NCI-H1417 (cell line): ENCODE results near the gene ALAD.
"Not testable (repeated sequence)": the region's sequence is repeated elsewhere in the genome, so short reads cannot be mapped to it uniquely, and the experiment has no call there.

ENCODE experiments used
- DNase-seq, 3 experiments: peaks; one replicate each; lab custom pipeline; 2025; lab: John Stamatoyannopoulos, UW

Gene ALAD

GRCh38 chr9:113401027-113401792 lies at the start of gene ALAD:
ALAD (minus strand) TSS chr9:113401284; CDS start chr9:113393559, 7,725 bp downstream.
- peak; percentile 97 to 99 (median 99) for DNase-seq

GRCh38 chr9:113449376-113449775 lies 48.3 kb upstream of the ALAD start:
- DNase-seq, result no peak

- DNase-seq, result peak in 2 of 3 experiments; percentile 43 to 81
These were observed 45.2 kb upstream of the ALAD start for GRCh38 chr9:113446323-113446740.

GRCh38 chr9:113444736-113445135 lies 43.7 kb upstream of the ALAD start:
- no peak for DNase-seq

- not testable (repeated sequence) for DNase-seq
These were observed 36.6 kb upstream of the ALAD start for GRCh38 chr9:113437716-113438115.

- no peak for DNase-seq
These were observed 35.8 kb upstream of the ALAD start for GRCh38 chr9:113436728-113437515.

GRCh38 chr9:113431191-113431590 lies 30.1 kb upstream of the ALAD start:
- DNase-seq, result no peak

- DNase-seq, result no peak
These were observed 27.1 kb upstream of the ALAD start for GRCh38 chr9:113428062-113428615.

GRCh38 chr9:113427629-113428028 lies 26.5 kb upstream of the ALAD start:
- no peak for DNase-seq

- no peak for DNase-seq
These were observed 25.6 kb upstream of the ALAD start for GRCh38 chr9:113426701-113427100.

GRCh38 chr9:113425072-113425471 lies 24.0 kb upstream of the ALAD start:
- no peak for DNase-seq

GRCh38 chr9:113421726-113422125 lies 20.6 kb upstream of the ALAD start:
- no peak for DNase-seq

GRCh38 chr9:113417370-113417769 lies 16.3 kb upstream of the ALAD start:
- DNase-seq, result no peak

GRCh38 chr9:113416149-113416721 lies 15.2 kb upstream of the ALAD start:
- DNase-seq, result no peak

- peak; percentile 87 to 100 (median 99) for DNase-seq
These were observed 9.3 kb upstream of the ALAD start, which contains the start of the genes C9orf43 and POLE3 for GRCh38 chr9:113410207-113410864. C9orf43 (plus strand) TSS chr9:113410747; CDS start chr9:113413494, 2,747 bp downstream. POLE3 (minus strand) TSS chr9:113410675; CDS start chr9:113410293, 382 bp downstream.

- no peak for DNase-seq
These were observed 8.8 kb upstream of the ALAD start for GRCh38 chr9:113409883-113410206.

GRCh38 chr9:113409481-113409880 lies 8.4 kb upstream of the ALAD start:
- no peak for DNase-seq

- peak in 2 of 3 experiments; percentile 24 to 75 for DNase-seq
These were observed 5.9 kb upstream of the ALAD start for GRCh38 chr9:113406873-113407511.

GRCh38 chr9:113406353-113406752 lies 5.3 kb upstream of the ALAD start:
- DNase-seq, result not testable (repeated sequence)

- no peak for DNase-seq
These were observed 2.6 kb upstream of the ALAD start for GRCh38 chr9:113403646-113404045.

- no peak for DNase-seq
These were observed 1.4 kb downstream of the ALAD start for GRCh38 chr9:113399646-113400200.
